Pancreas (tissue), 10 donors: ENCODE data around the gene PTPRG. TPM values are rescaled to one million over a fixed set of nuclear protein-coding genes. Genes with fewer than 3 reads are reported as not detected.

Experiments
- ATAC-seq, 4 donors: fragments of 200-7000 bp; cut with Tn5 transposase; one replicate each; pipeline versions ENCODE4 v1.8.0 to v1.9.1; 2020; ENCODE audit warnings: mild to moderate bottlenecking in 4 of 4, moderate library complexity in 4 of 4
- DNase-seq, 6 donors: peaks; one replicate each; pipeline ENCODE4 v3.0.0-alpha.2; 2020
- FAIRE-seq: peaks from 2 replicates; lab custom pipeline; 2012; peaks lifted over from hg19 to GRCh38; lab: Jason Lieb, UNC
- H3K27ac ChIP-seq, 4 donors: fragments of 200-600 bp; sonication (generic); 1 replicate in 3 of 4; 2 replicates in 1 of 4; pipeline versions ENCODE4 v1.5.0 to v1.8.0; 2020
- H3K27me3 ChIP-seq, 4 donors: fragments of 200-600 bp; one replicate each; pipeline ENCODE4 v1.8.0; 2021
- H3K36me3 ChIP-seq, 3 donors: fragments of 200-600 bp; sonication (generic) in 1 of 3; one replicate each; pipeline versions ENCODE4 v1.5.0 to v1.8.0; 2020 to 2021
- H3K4me1 ChIP-seq, 3 donors: fragments of 200-600 bp; one replicate each; pipeline ENCODE4 v1.8.0; 2021
- H3K4me3 ChIP-seq, 4 donors: fragments of 200-600 bp; sonication (generic) in 2 of 4; one replicate each; pipeline versions ENCODE4 v1.5.0 to v1.8.0; 2020 to 2021
- H3K9me3 ChIP-seq, 4 donors: fragments of 200-600 bp; one replicate each; pipeline ENCODE4 v1.8.0; 2021
- WGBS, 2 donors: extraction: QIAGEN DNeasy Blood & Tissue Kit; methylation state at CpG; one replicate each; pipeline ENCODE4 v1.1.7; 2013; 5-methylcytosine and 5-hydroxymethylcytosine counted together
- intact Hi-C, 3 donors: fragments of 100-400 bp; cut with DNase I; formaldehyde crosslinking; loops; one replicate each; pipeline versions ENCODE4 v1.11.1 to v1.14.2; 2022
- polyA plus RNA-seq, 2 donors: library from polyadenylated mRNA; stranded (reverse); fragments of 200-250 nt; gene quantifications; one replicate each; pipeline ENCODE4 v1.2.3, GENCODE V29; 2013
- total RNA-seq, 6 donors: library from RNA; stranded (reverse); fragmentation: NEBNext Ultra II Directional in 4 of 6; extraction: Animal tissue kit (Norgen Biotek cat#: 25700) in 4 of 6; gene quantifications; one replicate each; pipeline versions ENCODE4 v1.2.1 to v1.2.4, GENCODE V29; 2021 to 2023
- TF ChIP-seq, protein P1 (sequence below), 4 donors: fragments of 200-600 bp; sonication (generic) in 3 of 4; IDR thresholded peaks; one replicate each; pipeline versions ENCODE4 v1.5.0 to v1.8.0; 2021; ENCODE audit warnings: antibody characterized with exemption in 4 of 4
- donor health status: healthy with polysubstance abuse.
- donor health status: DM: no; HTN: no; CAD: no; lungs with moderate emphysema.
- donor health status: DM: no; HTN: no; CAD: no.
- donor health status: control.
- donor health status: control.
- donor health status: Bipolar disorder and iron deficiency.
- donor health status: DM: yes; HTN: yes; CAD: no.
- donor health status: DM: no; HTN: no; CAD: no.
- donor health status: DM: no; HTN: no; CAD: no.
- donor health status: DM: yes; HTN: yes; CAD: no.

Gene PTPRG
- total and polyA plus RNA-seq, 8 donors = 2.8 to 20.5 (median 9.5) TPM

DNA sequence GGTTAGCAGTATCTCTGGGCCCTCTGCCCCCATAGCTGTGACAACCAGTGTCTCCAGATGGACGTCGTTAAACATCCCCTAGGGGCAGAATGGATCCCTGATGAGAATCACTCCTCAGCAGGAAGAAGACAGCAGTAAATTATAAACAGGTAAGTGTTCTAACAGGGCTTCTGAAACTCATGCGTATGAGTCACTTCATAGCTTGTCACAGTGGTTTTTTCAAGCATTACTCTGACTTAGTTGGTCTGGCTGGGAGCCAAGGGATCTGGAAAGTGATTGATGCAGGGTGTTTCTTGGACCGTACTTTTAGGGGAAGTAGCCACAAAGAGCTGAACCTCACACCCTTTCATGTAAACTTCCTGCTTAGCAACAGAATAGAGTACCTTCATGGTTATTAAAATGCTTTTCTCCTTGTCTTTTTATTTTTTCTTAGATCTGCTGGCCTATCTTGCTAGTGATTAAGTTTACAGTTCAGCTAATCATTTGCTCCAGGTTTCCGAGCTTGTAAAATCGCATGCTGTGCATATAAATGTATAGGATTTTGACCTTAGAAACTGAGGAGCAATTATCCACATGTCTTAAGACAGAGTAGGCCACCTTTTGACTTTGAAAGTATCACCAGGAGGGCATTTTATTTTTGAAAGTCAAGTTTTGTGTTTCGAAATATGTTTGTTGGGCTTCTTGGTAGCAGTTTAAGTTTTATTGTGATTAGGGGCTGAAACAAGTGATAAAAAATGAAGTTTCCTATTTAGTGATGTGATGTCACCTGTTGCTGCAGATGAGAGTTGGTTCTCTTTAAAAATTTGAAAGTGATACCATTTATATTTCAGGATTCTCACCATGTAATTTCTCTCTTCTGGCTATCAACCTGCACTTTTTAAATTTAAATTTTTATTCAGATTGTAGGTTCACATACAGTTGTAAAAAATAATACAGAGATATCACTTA, 333.9 kb downstream of the PTPRG start:
- ATAC-seq (peak; percentile 77 to 88 (median 83)), FAIRE-seq (peak; percentile 75), DNase-seq (peak in 4 of 6 donors; percentile 34 to 68 (median 50))
- TF ChIP-seq, protein P1, sequence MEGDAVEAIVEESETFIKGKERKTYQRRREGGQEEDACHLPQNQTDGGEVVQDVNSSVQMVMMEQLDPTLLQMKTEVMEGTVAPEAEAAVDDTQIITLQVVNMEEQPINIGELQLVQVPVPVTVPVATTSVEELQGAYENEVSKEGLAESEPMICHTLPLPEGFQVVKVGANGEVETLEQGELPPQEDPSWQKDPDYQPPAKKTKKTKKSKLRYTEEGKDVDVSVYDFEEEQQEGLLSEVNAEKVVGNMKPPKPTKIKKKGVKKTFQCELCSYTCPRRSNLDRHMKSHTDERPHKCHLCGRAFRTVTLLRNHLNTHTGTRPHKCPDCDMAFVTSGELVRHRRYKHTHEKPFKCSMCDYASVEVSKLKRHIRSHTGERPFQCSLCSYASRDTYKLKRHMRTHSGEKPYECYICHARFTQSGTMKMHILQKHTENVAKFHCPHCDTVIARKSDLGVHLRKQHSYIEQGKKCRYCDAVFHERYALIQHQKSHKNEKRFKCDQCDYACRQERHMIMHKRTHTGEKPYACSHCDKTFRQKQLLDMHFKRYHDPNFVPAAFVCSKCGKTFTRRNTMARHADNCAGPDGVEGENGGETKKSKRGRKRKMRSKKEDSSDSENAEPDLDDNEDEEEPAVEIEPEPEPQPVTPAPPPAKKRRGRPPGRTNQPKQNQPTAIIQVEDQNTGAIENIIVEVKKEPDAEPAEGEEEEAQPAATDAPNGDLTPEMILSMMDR (IDR thresholded peaks at IDR 0.05) = no peak
- no peaks in the 10 kb centered on the region for H3K9me3 ChIP-seq
- no peaks in the 10 kb centered on the region for H3K36me3 ChIP-seq
- H3K27ac ChIP-seq = peak overlapping the region in 2 of 4 donors; percentile 4 to 53
- no peaks in the 10 kb centered on the region for H3K27me3 ChIP-seq
- no peak overlapping the region for H3K4me3 ChIP-seq
- H3K4me1 ChIP-seq = peaks cover 0 to 18% (median 6%) of the 10 kb centered on the region in 3 donors
- WGBS, 2 donors = 52 to 53% methylated on average over 7 of the region's 7 CpGs
- intact Hi-C loops = no loop called here

DNA sequence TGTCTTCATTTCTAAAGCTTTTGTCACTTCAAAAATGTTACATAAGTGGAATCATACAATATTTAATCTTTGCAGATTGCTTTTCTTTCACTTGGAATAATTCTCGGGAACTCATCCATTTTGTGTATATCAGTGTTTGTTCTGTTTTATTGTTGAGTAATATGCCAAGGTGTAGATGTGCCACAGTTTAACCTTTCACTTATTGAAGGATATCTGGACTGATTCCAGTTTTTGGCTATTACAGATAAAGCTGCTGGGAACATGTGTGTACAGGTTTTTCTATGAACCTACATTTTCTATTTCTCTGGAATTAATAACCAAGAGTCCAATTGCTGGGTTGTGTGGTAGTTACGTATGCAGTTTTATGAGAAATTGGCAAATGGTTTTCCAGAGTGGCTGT, 334.9 kb downstream of the PTPRG start:
- Histone ChIP-seq H3K27me3 (no peaks in the 10 kb centered on the region), H3K4me3 (no peak overlapping the region), H3K36me3 (no peaks in the 10 kb centered on the region), H3K9me3 (no peaks in the 10 kb centered on the region), H3K4me1 (peaks cover 0 to 18% (median 6%) of the 10 kb centered on the region in 3 donors), H3K27ac (no peak overlapping the region)
- intact Hi-C loops = no loop called here
- TF ChIP-seq, protein P1 (IDR thresholded peaks at IDR 0.05) = no peak
- FAIRE-seq (no peak), ATAC-seq (peak in 2 of 4 donors; percentile 17 to 53), DNase-seq (no peak)
- 52 to 54% methylated on average over 2 of the region's 2 CpGs for WGBS, 2 donors

DNA sequence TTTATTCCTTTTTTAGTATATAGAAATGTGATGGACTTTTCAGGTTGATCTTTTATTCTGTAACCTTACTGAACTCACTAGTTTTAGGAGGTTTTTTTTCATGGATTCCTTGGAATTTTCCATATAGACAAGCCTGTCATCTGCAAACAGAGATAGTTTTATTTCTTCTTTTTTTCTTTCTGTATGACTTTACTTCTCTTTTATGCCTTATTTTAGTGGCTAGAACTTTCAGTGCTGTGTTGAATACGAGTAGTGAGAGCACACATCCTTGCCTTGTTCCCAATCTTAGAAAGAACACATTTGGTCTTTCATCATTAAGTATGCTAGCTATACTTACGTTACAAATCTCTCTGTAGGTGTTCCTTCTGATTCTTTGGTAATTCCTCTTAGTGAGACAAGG, 336.5 kb downstream of the PTPRG start:
- Histone ChIP-seq H3K9me3 (no peaks in the 10 kb centered on the region), H3K4me1 (peaks cover 0 to 18% (median 6%) of the 10 kb centered on the region in 3 donors), H3K27ac (no peak overlapping the region), H3K27me3 (no peaks in the 10 kb centered on the region), H3K4me3 (no peak overlapping the region), H3K36me3 (no peaks in the 10 kb centered on the region)
- TF ChIP-seq, protein P1 (IDR thresholded peaks at IDR 0.05) = no peak
- intact Hi-C loops = no loop called here
- 87 to 96% methylated on average over 2 of the region's 2 CpGs for WGBS, 2 donors
- ATAC-seq = no peak
- FAIRE-seq = no peak
- no peak for DNase-seq

DNA sequence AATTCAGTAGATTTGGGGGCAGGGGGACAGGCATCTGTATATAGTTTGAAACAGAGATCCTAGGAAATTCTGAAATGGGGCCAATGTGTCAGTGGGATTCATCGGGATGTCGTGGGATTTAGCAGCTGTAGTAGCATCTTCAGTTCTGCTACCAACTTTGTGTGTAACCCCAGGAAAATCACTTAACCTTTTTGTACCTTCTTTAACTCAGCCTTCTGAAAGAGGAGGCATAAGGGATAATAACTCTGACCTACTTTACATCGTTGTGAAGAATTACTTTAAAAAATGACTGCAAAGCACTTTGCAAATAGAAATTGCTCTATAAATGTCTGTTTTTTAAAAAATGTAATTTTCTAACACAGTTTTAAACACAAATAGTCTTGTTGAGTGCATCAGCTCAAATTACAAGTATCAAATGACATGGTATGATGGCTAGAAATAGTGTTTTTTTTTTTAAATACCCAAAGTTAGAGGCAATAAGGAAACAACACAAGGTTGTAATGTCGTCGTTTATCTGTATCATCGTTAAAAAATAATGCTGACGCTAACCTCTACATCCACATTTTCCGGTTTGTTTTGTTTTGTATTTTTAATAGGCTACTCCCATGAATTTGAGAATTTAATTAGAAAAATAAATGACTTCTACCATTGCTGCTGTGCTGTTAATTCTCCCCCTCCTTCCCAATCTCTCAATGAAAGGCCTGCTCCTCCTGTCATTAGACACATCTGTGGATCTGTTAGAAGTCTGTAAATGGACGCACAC, 338.5 kb downstream of the PTPRG start:
- 89 to 92% methylated on average over 9 of the region's 9 CpGs for WGBS, 2 donors
- no peak for ATAC-seq

More for the DNA sequence above, 338.5 kb downstream of the PTPRG start:
- Histone ChIP-seq H3K36me3 (no peaks in the 10 kb centered on the region), H3K9me3 (no peaks in the 10 kb centered on the region), H3K4me1 (peaks cover 0 to 23% (median 10%) of the 10 kb centered on the region in 3 donors), H3K27me3 (no peaks in the 10 kb centered on the region), H3K27ac (no peak overlapping the region), H3K4me3 (no peak overlapping the region)
- TF ChIP-seq, protein P1 (IDR thresholded peaks at IDR 0.05) = no peak
- intact Hi-C loops = no loop called here
- FAIRE-seq = no peak
- no peak for DNase-seq
